ACHN (cell line): Measurements from ENCODE around the gene APOE.
"Not testable (repeated sequence)": the region's sequence is repeated elsewhere in the genome, so short reads cannot be mapped to it uniquely, and the experiment has no call there.

Experiments used
- DNase-seq: peaks from one replicate; pipeline ENCODE4 v3.0.0-alpha.2; 2015
- in situ Hi-C: cut with HindIII; loops from 2 replicates; pipeline ENCODE4 v1.10.0; 2017; ENCODE audit warnings: low sequenced_read_pairs, low pct_ligation_motif_present, low pct_unique_long_range_greater_than_20kb

The APOE gene

DNA sequence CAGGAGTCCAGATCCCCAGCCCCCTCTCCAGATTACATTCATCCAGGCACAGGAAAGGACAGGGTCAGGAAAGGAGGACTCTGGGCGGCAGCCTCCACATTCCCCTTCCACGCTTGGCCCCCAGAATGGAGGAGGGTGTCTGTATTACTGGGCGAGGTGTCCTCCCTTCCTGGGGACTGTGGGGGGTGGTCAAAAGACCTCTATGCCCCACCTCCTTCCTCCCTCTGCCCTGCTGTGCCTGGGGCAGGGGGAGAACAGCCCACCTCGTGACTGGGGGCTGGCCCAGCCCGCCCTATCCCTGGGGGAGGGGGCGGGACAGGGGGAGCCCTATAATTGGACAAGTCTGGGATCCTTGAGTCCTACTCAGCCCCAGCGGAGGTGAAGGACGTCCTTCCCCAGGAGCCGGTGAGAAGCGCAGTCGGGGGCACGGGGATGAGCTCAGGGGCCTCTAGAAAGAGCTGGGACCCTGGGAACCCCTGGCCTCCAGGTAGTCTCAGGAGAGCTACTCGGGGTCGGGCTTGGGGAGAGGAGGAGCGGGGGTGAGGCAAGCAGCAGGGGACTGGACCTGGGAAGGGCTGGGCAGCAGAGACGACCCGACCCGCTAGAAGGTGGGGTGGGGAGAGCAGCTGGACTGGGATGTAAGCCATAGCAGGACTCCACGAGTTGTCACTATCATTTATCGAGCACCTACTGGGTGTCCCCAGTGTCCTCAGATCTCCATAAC lies at the start of gene APOE:
Gene APOE, plus strand, starts transcription at position 360 of the 724 bp plus-strand sequence. CDS start 829 bp downstream, outside the sequence.
- no peak for DNase-seq
- in situ Hi-C loops: no loop called here

DNA sequence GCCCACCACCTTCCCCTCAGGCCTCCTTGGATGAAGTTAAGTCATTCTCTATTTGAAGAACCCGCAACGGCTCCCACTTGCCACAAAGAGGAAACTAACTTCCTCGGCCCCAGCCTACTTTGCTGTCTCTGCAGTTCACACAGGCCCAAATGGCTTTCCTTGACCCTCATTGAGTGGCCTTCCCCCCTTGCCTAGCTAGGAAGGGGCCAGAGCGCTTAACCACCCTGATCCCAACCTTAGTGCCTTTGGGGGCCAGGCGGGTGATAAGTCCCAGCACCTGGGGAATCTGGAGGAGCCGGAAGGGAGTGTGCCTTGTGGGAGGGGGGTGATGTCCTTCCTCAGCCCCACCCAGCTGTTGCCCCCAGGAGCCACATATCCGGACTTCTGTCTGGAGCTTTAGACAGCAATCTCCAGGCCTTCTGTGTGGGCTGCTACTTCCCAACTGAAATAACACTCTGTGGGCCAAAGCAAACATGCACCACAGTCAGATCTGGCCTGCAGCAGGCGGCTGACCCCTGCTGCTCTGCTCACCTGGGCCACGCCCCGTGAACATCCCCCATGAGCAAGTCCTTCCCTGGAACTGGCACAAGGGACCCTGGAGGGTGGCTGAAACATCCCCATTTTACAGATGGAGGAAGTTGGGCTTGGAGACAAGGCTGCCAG lies 49.0 kb upstream of the APOE start:
- in situ Hi-C loops: no loop called here
- DNase-seq: no peak

DNA sequence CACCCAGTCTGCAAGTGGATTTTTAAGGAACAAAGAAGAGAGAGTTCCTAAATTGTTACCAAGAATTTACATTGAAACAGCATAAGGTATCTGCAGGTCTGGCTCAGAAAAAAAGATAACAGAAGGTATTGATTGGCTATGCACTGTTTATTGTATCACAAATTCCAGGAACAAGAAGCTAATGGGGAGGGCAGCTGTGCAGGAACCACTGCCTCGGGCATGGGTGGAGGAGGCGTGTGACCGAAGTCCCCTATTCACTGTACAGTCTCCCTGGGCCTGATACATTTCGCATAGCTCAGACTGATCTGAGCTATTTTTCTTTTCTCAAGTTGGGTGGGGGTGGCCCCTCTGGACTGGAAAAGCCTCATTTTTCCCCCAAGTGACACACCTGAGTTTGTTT lies 47.8 kb upstream of the APOE start:
- DNase-seq: no peak
- in situ Hi-C loops: no loop called here

DNA sequence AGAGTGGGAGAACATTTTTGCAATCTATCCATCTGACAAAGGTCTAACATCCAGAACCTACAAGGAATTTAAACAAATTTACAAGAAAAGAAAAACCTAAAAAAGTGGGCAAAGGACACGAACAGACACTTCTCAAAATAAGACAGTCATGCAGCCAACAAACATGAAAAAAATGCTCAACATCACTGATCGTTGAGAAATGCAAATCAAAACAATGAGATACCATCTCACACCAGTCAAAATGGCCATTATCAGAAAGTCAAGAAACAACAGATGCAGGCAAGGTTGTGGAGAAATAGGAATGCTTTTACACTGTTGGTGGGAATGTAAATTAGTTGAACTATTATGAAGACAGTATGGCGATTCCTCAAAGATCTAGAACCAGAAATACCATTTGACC lies 44.0 kb upstream of the APOE start:
- in situ Hi-C loops, DNase-seq: not testable (repeated sequence)

GRCh38 chr19:44863990-44864389 lies 41.6 kb upstream of the APOE start:
- in situ Hi-C loops: no loop called here
- no peak for DNase-seq

DNA sequence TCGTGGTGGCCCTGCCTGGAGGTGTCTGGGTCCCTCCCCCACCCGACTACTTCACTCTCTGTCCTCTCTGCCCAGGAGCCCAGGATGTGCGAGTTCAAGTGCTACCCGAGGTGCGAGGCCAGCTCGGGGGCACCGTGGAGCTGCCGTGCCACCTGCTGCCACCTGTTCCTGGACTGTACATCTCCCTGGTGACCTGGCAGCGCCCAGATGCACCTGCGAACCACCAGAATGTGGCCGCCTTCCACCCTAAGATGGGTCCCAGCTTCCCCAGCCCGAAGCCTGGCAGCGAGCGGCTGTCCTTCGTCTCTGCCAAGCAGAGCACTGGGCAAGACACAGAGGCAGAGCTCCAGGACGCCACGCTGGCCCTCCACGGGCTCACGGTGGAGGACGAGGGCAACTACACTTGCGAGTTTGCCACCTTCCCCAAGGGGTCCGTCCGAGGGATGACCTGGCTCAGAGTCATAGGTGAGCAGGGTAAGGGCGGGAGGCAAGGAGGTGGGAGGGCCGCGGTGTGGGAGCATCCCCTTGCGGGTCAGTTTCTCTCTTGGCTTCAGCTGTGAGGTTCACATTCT lies 40.3 kb upstream of the APOE start:
- DNase-seq: no peak
- in situ Hi-C loops: no loop called here

DNA sequence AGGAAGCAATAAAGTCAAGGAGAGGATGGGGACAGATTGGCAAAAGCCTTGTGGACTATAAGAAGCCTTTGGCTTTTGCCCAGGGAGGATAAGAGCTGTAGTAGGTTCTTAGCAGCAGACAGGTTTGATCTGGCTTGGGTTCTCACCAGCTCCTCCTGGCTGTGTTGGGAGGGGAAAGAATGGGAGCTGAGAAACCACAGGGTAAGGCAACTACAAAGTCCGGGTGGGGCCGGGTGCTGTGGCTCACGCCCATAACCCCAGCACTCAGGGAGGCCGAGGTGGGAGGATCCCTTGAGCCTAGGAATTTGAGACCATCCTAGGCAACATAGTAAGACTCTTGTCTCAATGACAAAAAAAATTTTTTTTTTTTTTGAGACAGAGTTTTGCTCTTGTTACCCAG lies 38.9 kb upstream of the APOE start:
- in situ Hi-C loops: no loop called here
- no peak for DNase-seq

- DNase-seq: no peak
- in situ Hi-C loops: no loop called here
These were observed 38.0 kb upstream of the APOE start for GRCh38 chr19:44867578-44867977.

- no peak for DNase-seq
- in situ Hi-C loops: no loop called here
These were observed 35.7 kb upstream of the APOE start for GRCh38 chr19:44869733-44870470.

- in situ Hi-C loops: no loop called here
- DNase-seq: no peak
These were observed 33.8 kb upstream of the APOE start for GRCh38 chr19:44871809-44872208.

DNA sequence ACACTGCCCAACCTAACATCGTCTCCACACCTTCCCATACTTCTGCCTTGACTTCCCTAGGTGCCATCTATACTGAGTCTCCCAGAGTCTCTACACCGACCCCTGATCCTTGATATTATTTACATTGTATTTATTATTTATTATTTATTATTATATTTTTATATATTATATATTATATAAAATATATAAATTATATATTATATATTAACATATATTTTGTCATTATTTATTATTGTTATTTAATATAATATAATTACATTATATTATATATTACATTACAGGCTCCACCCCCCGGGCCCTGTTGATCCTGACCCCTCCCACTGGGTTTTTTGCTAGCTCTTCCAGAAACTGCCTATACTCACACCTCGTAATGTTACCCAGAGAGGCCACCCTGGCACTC lies 32.9 kb upstream of the APOE start:
- DNase-seq: no peak
- in situ Hi-C loops: no loop called here

- DNase-seq: no peak
- in situ Hi-C loops: no loop called here
These were observed 31.3 kb upstream of the APOE start for GRCh38 chr19:44874317-44874716.

- in situ Hi-C loops: no loop called here
- DNase-seq: no peak
These were observed 29.7 kb upstream of the APOE start for GRCh38 chr19:44875666-44876451.

DNA sequence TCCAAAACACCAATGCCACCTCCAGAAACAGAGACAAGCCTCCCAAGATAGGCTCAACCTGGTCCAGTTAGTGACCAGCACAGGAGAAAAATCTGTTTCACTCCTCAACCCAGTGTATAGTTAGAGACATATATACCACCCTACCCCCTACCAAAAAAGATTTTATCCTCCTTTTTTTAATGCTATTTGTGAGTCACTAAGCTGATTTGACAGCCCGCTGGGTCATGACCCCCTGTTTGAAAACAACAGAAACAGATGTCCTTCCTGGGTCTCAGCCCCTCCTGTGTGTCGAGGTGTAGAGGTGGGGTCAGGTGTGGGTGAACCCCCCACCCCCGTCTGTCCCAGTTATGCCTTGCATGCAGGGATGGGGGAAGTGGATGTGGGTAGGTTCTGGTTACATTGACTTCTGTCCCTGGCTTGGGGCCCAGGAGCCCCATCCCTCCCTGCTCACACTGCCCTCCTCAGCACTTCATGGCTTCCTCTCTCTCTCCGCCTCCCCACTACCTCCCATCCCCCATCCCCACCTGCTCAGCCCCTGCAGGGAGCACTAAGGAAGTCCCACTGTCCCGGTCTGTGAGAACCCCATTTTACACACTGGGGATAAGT lies 28.6 kb upstream of the APOE start:
- no peak for DNase-seq
- in situ Hi-C loops: no loop called here

DNA sequence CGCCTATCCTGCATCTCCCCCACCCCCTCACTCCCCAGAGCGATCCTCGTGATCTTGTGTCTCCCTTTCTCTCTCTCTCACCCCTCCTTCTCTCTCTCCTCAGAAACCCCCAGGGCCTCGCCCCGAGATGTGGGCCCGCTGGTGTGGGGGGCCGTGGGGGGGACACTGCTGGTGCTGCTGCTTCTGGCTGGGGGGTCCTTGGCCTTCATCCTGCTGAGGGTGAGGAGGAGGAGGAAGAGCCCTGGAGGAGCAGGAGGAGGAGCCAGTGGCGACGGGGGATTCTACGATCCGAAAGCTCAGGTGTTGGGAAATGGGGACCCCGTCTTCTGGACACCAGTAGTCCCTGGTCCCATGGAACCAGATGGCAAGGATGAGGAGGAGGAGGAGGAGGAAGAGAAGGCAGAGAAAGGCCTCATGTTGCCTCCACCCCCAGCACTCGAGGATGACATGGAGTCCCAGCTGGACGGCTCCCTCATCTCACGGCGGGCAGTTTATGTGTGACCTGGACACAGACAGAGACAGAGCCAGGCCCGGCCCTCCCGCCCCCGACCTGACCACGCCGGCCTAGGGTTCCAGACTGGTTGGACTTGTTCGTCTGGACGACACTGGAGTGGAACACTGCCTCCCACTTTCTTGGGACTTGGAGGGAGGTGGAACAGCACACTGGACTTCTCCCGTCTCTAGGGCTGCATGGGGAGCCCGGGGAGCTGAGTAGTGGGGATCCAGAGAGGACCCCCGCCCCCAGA lies 27.3 kb upstream of the APOE start:
- in situ Hi-C loops: no loop called here
- DNase-seq: no peak

DNA sequence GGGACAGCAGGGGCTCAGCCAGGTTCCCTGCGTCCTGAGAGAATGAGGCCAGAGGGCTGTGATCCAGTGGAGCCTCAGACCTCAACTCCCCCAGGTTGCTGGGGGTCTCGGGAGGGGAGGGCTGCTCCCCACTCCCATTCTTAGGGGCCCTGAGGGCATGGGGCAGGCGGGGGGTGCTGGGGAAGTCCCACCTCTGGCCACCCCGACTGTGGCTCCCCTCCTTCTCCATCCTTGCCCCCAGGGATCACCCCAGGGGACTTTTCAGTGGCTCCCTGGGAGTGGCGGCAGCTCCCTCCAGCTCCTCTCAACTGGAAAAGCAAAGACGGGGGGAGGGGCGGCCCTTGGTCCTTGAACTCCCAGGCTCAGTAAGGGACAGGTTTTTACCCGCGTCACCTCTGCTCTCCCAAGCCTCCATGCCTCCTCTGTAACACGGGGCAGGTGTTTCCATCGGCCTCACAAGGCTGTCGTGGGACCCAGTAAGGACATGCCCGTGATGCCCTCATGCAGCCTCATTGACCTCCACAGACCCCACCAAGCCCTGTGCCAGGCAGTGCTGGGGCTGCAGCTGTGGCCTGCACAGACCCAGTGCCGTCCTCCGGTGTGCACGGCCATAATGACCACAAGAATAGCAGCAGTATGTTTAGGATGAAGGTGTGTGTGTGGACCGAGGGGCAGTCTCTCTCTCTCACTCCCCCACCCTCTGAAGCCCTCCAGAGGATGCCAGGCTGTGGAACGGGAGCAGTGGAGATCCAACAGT lies 26.1 kb upstream of the APOE start:
- in situ Hi-C loops: no loop called here
- no peak for DNase-seq

DNA sequence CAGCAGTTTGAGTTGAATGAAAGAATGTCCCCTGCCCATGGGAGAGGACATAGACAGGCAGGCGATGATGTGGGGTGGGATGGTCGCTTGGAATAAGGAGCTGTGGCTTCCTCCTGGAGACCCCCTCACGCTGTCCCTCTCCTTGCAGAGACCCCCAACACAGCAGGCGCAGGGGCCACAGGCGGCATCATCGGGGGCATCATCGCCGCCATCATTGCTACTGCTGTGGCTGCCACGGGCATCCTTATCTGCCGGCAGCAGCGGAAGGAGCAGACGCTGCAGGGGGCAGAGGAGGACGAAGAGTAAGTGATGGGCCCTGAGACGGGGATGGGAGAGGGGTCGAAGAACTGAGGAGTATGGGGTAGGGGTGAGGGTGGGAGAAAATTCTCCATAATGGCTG lies 23.5 kb upstream of the APOE start:
- DNase-seq: no peak
- in situ Hi-C loops: no loop called here
